ENCODE measurements around the gene SCN10A.

Gene SCN10A

DNA sequence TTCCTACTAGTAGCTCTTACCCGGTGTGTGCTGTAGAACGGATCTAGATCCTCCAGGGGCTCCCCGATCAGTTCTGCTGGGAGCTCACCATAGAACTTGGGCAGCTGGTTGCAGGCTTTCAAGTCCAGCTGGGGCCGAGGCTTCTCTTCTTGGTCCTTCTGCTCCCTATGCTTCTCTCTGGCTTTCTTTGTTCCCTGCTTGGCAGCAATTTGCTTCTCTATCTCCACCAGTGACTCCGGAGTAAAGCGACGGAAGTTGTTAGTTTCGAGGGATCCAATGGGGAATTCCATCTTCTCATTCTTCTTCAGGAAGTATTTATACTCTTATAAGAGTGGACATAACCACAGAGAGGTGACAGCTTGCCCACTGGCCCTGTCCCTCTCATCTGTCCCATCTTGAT lies 22.3 kb downstream of the SCN10A start:
- no peak for DNase-seq (ENCODE audit: low read depth)
- TF ChIP-seq, protein P1, sequence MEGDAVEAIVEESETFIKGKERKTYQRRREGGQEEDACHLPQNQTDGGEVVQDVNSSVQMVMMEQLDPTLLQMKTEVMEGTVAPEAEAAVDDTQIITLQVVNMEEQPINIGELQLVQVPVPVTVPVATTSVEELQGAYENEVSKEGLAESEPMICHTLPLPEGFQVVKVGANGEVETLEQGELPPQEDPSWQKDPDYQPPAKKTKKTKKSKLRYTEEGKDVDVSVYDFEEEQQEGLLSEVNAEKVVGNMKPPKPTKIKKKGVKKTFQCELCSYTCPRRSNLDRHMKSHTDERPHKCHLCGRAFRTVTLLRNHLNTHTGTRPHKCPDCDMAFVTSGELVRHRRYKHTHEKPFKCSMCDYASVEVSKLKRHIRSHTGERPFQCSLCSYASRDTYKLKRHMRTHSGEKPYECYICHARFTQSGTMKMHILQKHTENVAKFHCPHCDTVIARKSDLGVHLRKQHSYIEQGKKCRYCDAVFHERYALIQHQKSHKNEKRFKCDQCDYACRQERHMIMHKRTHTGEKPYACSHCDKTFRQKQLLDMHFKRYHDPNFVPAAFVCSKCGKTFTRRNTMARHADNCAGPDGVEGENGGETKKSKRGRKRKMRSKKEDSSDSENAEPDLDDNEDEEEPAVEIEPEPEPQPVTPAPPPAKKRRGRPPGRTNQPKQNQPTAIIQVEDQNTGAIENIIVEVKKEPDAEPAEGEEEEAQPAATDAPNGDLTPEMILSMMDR (IDR thresholded peaks at IDR 0.05; ENCODE audit: low read depth, low read length, missing control alignments), result no peak
- H3K4me3 ChIP-seq (ENCODE audit: low read depth, low read length), result no peak overlapping the region

DNA sequence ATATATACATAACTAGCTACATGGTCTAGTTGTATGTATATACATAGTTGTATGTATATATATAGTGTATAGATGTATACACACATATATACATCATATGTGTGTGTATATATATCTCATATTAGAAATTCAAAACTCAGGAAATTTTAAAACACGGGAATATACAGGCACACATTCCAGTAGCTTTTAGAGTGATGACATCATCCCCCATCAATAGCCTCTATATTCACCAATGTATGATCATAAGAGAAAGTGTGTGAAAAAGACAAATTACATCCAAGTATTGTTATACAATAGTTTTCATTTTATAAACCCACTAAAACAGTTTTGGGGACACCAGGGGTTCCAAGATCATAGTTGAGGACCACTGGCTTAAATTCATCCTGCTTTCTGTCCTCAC lies 23.0 kb downstream of the SCN10A start:
- no peak overlapping the region for H3K4me3 ChIP-seq (ENCODE audit: low read depth, low read length)
- TF ChIP-seq, protein P1 (IDR thresholded peaks at IDR 0.05; ENCODE audit: low read depth, low read length, missing control alignments), result no peak
- DNase-seq (ENCODE audit: low read depth), result no peak

DNA sequence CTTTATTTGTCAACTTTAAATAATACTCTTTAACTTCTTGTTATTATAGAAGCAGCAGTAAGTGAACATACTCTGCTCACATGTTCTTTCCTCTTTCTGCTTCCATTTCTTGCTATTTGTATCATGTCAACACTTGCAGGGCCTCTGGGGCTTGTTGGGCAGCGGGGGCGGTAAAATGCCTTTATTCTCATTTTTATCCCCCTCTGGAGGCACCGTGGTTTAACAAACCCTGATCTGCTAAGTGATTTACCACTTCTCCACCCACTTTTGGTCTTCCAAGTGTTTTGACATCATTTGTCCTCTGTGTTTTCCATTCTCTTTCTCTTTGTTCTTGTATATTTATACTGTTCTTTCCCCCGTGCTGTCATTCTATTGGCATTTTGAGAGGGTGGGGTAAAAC lies 33.9 kb downstream of the SCN10A start:
- no peak overlapping the region for H3K4me3 ChIP-seq (ENCODE audit: low read depth, low read length)
- DNase-seq (ENCODE audit: low read depth), result no peak
- TF ChIP-seq, protein P1 (IDR thresholded peaks at IDR 0.05; ENCODE audit: low read depth, low read length, missing control alignments), result no peak

DNA sequence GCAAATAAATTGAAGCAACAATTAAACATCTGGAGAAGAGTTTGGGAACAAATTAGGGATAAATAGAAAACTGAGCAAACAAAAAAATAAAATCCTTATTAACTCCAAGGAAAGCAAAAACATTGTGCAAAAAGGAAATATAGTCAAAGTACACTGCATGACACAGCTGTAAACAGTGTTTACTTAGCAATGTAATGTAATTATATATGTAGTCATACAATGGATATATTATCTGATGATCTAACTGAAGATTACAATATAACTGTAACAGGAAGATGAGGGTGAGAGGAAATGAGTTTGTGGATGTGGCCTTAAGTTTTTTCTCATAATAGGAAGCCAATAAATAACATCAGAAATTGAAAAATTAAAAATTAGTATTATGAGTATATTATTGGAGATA lies 42.5 kb downstream of the SCN10A start:
- TF ChIP-seq, protein P1 (IDR thresholded peaks at IDR 0.05; ENCODE audit: low read depth, low read length, missing control alignments), result no peak
- H3K4me3 ChIP-seq (ENCODE audit: low read depth, low read length), result no peak overlapping the region
- DNase-seq (ENCODE audit: low read depth), result no peak

DNA sequence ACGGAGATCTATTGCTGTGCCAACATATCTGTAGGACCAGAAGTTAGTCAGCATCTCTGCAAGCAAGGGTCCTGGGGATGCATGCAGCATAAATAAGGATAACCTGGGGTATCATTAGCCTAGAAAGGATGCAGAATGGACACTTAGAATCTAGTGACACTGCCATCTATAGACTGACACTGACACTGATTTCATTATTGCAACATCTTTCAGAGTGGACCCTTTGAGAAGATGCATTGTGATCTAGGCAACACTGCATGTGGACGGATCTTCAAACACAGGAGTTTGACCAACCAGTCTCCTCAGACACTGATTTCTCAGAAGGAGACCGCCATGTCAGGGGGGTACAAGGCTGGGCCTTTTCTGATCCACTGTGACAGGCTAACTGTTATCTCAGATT lies 52.4 kb downstream of the SCN10A start:
- TF ChIP-seq, protein P1 (IDR thresholded peaks at IDR 0.05; ENCODE audit: low read depth, low read length, missing control alignments), result no peak
- H3K4me3 ChIP-seq (ENCODE audit: low read depth, low read length), result no peak overlapping the region
- DNase-seq (ENCODE audit: low read depth), result no peak

DNA sequence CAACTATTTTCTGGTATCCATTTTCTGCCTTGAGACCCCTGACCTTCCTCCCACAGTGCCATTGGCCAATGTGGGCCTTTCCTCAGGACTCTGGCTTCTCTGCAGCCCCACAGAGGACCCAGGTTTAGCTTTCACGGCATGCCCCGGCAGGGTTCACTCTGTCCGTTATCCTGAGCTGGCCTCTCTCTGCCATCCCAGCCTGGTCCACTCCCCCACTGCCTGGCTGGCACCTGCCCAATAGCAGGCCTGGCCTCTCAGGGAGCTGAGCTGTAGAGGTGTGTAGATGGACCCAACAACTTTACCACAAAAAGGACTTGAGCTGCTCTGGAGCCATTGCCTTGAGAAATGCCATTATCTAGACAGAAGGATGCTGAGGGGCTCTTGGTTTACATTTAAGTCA lies 57.5 kb downstream of the SCN10A start:
- TF ChIP-seq, protein P1 (IDR thresholded peaks at IDR 0.05; ENCODE audit: low read depth, low read length, missing control alignments), result no peak

DNA sequence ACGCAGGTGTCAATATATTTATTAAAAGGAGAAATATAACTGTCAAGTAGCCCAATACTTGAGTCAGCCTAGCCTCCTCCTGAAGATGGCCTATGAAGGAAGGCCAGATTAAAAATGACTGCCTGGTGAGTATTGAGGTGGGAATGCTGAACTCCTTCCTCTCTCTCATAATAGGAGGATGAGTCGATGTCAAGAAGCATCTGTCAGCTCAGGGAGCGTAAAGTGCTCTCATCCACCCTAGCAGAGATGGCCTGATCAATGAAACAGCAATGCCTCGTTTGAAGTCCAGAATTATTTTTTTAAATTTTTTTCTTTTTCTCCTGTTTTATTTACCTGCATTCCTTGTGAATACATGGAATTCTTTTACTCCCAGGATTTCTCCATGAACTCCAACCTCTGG lies 58.3 kb downstream of the SCN10A start:
- H3K4me3 ChIP-seq (ENCODE audit: low read depth, low read length), result no peak overlapping the region
- TF ChIP-seq, protein P1 (IDR thresholded peaks at IDR 0.05; ENCODE audit: low read depth, low read length, missing control alignments), result no peak
- DNase-seq (ENCODE audit: low read depth), result no peak

More for the DNA sequence above, 57.5 kb downstream of the SCN10A start:
- no peak for DNase-seq (ENCODE audit: low read depth)
- H3K4me3 ChIP-seq (ENCODE audit: low read depth, low read length), result no peak overlapping the region

Data from GM12864 (cell line).